Pons (tissue), 1 donor: Measurements from ENCODE around the gene ZFAND2B.

ENCODE experiments used
- DNase-seq: peaks from one replicate; pipeline ENCODE4 v3.0.0-alpha.2; 2016; ENCODE audit warnings: low spot score

The ZFAND2B gene

GRCh38 chr2:219220652-219221402 is 14.2 kb downstream of the ZFAND2B start:
- DNase-seq, result no peak

- DNase-seq, result no peak
Measured at GRCh38 chr2:219221957-219222518, 15.5 kb downstream of the ZFAND2B start.

- DNase-seq, result no peak
Measured at GRCh38 chr2:219223831-219224610, 17.4 kb downstream of the ZFAND2B start.

- no peak for DNase-seq
Measured at GRCh38 chr2:219225350-219225749, 18.8 kb downstream of the ZFAND2B start.

GRCh38 chr2:219228041-219228910 is 21.7 kb downstream of the ZFAND2B start:
- DNase-seq, result no peak

GRCh38 chr2:219228911-219229304 is 22.3 kb downstream of the ZFAND2B start:
- DNase-seq, result no peak

GRCh38 chr2:219229305-219230058 is 22.9 kb downstream of the ZFAND2B start, which contains the start of the genes ANKZF1 and ATG9A:
TSS of gene ANKZF1 (plus strand) at chr2:219229806. CDS start at chr2:219230258, 452 bp downstream.
TSS of gene ATG9A (minus strand) at chr2:219229636. CDS start at chr2:219228024, 1,612 bp downstream.
- peak; percentile 99 for DNase-seq

- DNase-seq, result no peak
Measured at GRCh38 chr2:219230059-219230540, 23.5 kb downstream of the ZFAND2B start.

GRCh38 chr2:219234331-219234730 is 27.7 kb downstream of the ZFAND2B start:
- DNase-seq, result no peak

- no peak for DNase-seq
Measured at GRCh38 chr2:219243291-219243761, 36.7 kb downstream of the ZFAND2B start.

GRCh38 chr2:219244789-219245147 is 38.2 kb downstream of the ZFAND2B start:
- DNase-seq, result no peak

GRCh38 chr2:219245148-219245898 is 38.7 kb downstream of the ZFAND2B start, which contains the start of the genes GLB1L and STK16:
TSS of gene GLB1L (minus strand) at chr2:219245444. CDS start at chr2:219243573, 1,871 bp downstream.
TSS of gene STK16 (plus strand) at chr2:219245479. CDS start at chr2:219246000, 521 bp downstream.
- DNase-seq, result peak; percentile 86

- DNase-seq, result no peak
Measured at GRCh38 chr2:219245899-219246230, 39.3 kb downstream of the ZFAND2B start.

GRCh38 chr2:219246559-219246958 is 40.0 kb downstream of the ZFAND2B start:
- no peak for DNase-seq

GRCh38 chr2:219247678-219248642 is 41.4 kb downstream of the ZFAND2B start:
- DNase-seq, result no peak

- DNase-seq, result no peak
Measured at GRCh38 chr2:219248845-219249202, 42.2 kb downstream of the ZFAND2B start.

- DNase-seq, result peak; percentile 73
Measured at GRCh38 chr2:219249203-219249980, 42.8 kb downstream of the ZFAND2B start.
